Testis (tissue), 2 donors: ENCODE results near the gene FERMT3.

ENCODE experiments used
- CTCF ChIP-seq, 3 experiments: fragments of 450-650 bp in 2 of 3; fragments of 200-600 bp in 1 of 3; sonication (generic) in 1 of 3; IDR thresholded peaks; one replicate each; pipeline ENCODE4 v1.5.1; 2016 to 2019; ENCODE audit warnings: antibody characterized with exemption in 3 of 3, mild to moderate bottlenecking in 2 of 3, moderate library complexity in 1 of 3
- POLR2A ChIP-seq: fragments of 450-650 bp; IDR thresholded peaks from one replicate; pipeline ENCODE4 v1.6.1; 2017; ENCODE audit warnings: antibody characterized with exemption, mild to moderate bottlenecking, moderate library complexity

- no peak for TF ChIP-seq CTCF (IDR thresholded peaks at IDR 0.05)
- no peak for TF ChIP-seq POLR2A
These were observed 3.9 kb downstream of the FERMT3 start for GRCh38 chr11:64210301-64211020.
